HepG2 (cell line): Measurements from ENCODE around the gene RARA. TPM values are rescaled to one million over a fixed set of nuclear protein-coding genes. Genes with fewer than 3 reads are reported as not detected.

Experiments used
- ATRX ChIP-seq: sonication (generic); formaldehyde crosslinking; IDR thresholded peaks from 2 replicates; pipeline ENCODE4 v1.4.0; 2020; ENCODE audit warnings: missing genetic modification reagents, borderline replicate concordance
- EEA1 ChIP-seq: sonication (generic); formaldehyde crosslinking; IDR thresholded peaks from 2 replicates; pipeline ENCODE4 v1.5.1; 2020; ENCODE audit warnings: mild to moderate bottlenecking, missing genetic modification reagents, borderline replicate concordance
- GFI1 ChIP-seq: sonication (generic); formaldehyde crosslinking; IDR thresholded peaks from 2 replicates; pipeline ENCODE4 v1.5.0; 2020; ENCODE audit warnings: missing genetic modification reagents, mild to moderate bottlenecking, borderline replicate concordance
- KAT2B ChIP-seq: fragments of 150-350 bp; IDR thresholded peaks from 2 replicates; pipeline ENCODE4 v1.6.1; 2014; ENCODE audit warnings: low read depth, low read length, borderline replicate concordance
- KLF15 ChIP-seq: sonication (generic); formaldehyde crosslinking; IDR thresholded peaks from 2 replicates; pipeline ENCODE4 v1.8.1; 2023; ENCODE audit warnings: borderline replicate concordance, mild to moderate bottlenecking, inconsistent platforms, missing genetic modification reagents, mixed read lengths
- MAFK ChIP-seq, 2 experiments: IDR thresholded peaks in 1 of 2; conservative IDR thresholded peaks in 1 of 2; 2 replicates each; pipeline ENCODE4 v1.6.1; 2011; ENCODE audit warnings: improper control_type of control experiment in 2 of 2, low read length in 2 of 2
- NBN ChIP-seq: fragments of 450-650 bp; conservative IDR thresholded peaks from 2 replicates; pipeline ENCODE4 v1.6.1; 2017
- NFE2L1 ChIP-seq: sonication (generic); formaldehyde crosslinking; IDR thresholded peaks from 2 replicates; pipeline ENCODE4 v1.4.0; 2020; ENCODE audit warnings: missing genetic modification reagents, mild to moderate bottlenecking, borderline replicate concordance
- WIZ ChIP-seq: sonication (generic); formaldehyde crosslinking; IDR thresholded peaks from 2 replicates; pipeline ENCODE4 v1.5.1; 2020; ENCODE audit warnings: mild to moderate bottlenecking, missing genetic modification reagents
- ZNF17 ChIP-seq: sonication (generic); formaldehyde crosslinking; IDR thresholded peaks from 2 replicates; pipeline ENCODE4 v1.5.0; 2020; ENCODE audit warnings: mild to moderate bottlenecking, missing genetic modification reagents
- ZNF33B ChIP-seq: sonication (generic); formaldehyde crosslinking; IDR thresholded peaks from 2 replicates; pipeline ENCODE4 v1.5.1; 2020; ENCODE audit warnings: mild to moderate bottlenecking, missing genetic modification reagents
- ZNF432 ChIP-seq: sonication (generic); formaldehyde crosslinking; IDR thresholded peaks from 2 replicates; pipeline ENCODE4 v1.5.0; 2020; ENCODE audit warnings: missing genetic modification reagents, mild to moderate bottlenecking, borderline replicate concordance
- ZSCAN9 ChIP-seq: IDR thresholded peaks from 2 replicates; pipeline ENCODE4 v1.6.1; 2016; ENCODE audit warnings: borderline replicate concordance
- polyA plus RNA-seq, 8 experiments: library from polyadenylated mRNA; depleted of rRNA in 3 of 8; stranded (reverse) in 7 of 8; unstranded in 1 of 8; fragments of >200 nt; fragmentation: Illumina TruSeq in 4 of 8; extraction: Trizol in 4 of 8; gene quantifications; 2 replicates each; pipeline versions ENCODE4 v1.2.1 to v1.2.3, GENCODE V29; 2011 to 2016; ENCODE audit warnings: low read depth in 4 of 8, missing spikeins in 1 of 8, mixed read lengths in 1 of 8; ENCODE audit not compliant: insufficient read depth in 1 of 8
- total RNA-seq, 5 experiments: library from RNA; depleted of rRNA; stranded (reverse); fragments of >200 nt; fragmentation: Illumina TruSeq; extraction: Trizol; gene quantifications; 2 replicates each; pipeline ENCODE4 v1.2.3, GENCODE V29; 2016; ENCODE audit warnings: low read depth in 1 of 5
- TF ChIP-seq, protein P1 (sequence below): sonication (generic); formaldehyde crosslinking; IDR thresholded peaks from 2 replicates; pipeline ENCODE4 v1.9.0; 2021; ENCODE audit warnings: missing genetic modification reagents, mild to moderate bottlenecking, borderline replicate concordance
- TF ChIP-seq, protein P2 (sequence below): fragments of 450-650 bp; IDR thresholded peaks from 2 replicates; pipeline ENCODE4 v1.6.1; 2016
- TF ChIP-seq, protein P3 (sequence below): sonication (generic); formaldehyde crosslinking; IDR thresholded peaks from 2 replicates; pipeline ENCODE4 v1.4.0; 2020; ENCODE audit warnings: missing genetic modification reagents, mild to moderate bottlenecking, borderline replicate concordance
- TF ChIP-seq, protein P4 (sequence below): sonication (generic); formaldehyde crosslinking; conservative IDR thresholded peaks from 2 replicates; pipeline ENCODE4 v1.4.0; 2020; ENCODE audit warnings: missing genetic modification reagents

The RARA gene
- total and polyA plus RNA-seq, 2 of the 13 experiments (the other 11 are each of a cell fraction or from before 2014, with no cell fraction given), result 6.4 to 8.6 TPM

DNA sequence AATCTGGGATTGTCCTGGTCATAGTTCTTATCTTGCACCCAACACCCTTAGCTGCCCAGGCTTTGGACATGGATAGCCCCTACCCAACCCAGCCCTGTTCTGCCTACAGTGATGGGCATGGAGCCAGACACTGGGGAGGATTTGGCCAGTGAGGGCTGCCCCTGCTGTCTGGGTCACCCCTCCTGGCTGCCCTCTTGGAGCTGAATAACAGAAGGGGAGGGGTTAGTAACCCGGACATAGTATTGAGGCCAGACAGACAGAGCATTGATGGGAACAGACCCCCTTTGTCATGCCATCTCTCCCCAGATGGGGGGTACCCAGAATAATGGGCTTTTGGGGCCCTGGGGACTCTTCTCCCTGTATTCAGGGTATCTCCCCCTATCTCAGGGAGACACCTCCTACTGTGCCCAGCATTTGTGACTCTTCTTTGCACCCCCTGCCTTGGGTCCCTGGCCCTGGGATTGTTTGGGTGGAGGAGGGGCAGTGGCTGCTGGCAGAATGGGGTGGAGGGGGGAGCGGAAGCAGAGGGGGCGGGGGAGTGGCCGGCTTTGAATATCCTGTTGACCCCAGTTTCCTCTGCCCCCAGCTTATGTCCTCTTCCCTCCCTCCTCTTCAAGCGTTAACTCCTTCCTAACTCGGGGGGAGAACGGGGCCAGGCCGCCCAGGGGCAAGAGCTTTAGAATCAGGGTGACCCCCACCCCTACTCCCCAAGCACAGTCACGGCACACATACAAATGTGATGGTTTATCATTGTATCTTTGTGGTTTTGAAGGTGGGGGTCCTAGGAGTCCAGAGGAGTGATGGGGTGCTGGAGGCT, 38.5 kb downstream of the RARA start (continued):
- TF ChIP-seq, protein P1, sequence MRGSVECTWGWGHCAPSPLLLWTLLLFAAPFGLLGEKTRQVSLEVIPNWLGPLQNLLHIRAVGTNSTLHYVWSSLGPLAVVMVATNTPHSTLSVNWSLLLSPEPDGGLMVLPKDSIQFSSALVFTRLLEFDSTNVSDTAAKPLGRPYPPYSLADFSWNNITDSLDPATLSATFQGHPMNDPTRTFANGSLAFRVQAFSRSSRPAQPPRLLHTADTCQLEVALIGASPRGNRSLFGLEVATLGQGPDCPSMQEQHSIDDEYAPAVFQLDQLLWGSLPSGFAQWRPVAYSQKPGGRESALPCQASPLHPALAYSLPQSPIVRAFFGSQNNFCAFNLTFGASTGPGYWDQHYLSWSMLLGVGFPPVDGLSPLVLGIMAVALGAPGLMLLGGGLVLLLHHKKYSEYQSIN (CRISPR knock-in tag), result no peak
- TF ChIP-seq NBN (no peak), KLF15 (CRISPR knock-in tag) (no peak), WIZ (CRISPR knock-in tag) (no peak), ZNF17 (CRISPR knock-in tag) (no peak), MAFK (conservative IDR thresholded peaks at IDR 0.05 in 1 of 2, IDR thresholded peaks at IDR 0.05 in 1 of 2; ENCODE audit: low read length in 2 of 2) (no peak), ZNF432 (CRISPR knock-in tag) (no peak), GFI1 (CRISPR knock-in tag) (no peak), ZNF33B (CRISPR knock-in tag) (no peak), NFE2L1 (CRISPR knock-in tag) (no peak), KAT2B (no peak), ATRX (CRISPR knock-in tag) (no peak), ZSCAN9 (CRISPR knock-in tag) (no peak), EEA1 (CRISPR knock-in tag) (no peak)
- TF ChIP-seq, protein P2, sequence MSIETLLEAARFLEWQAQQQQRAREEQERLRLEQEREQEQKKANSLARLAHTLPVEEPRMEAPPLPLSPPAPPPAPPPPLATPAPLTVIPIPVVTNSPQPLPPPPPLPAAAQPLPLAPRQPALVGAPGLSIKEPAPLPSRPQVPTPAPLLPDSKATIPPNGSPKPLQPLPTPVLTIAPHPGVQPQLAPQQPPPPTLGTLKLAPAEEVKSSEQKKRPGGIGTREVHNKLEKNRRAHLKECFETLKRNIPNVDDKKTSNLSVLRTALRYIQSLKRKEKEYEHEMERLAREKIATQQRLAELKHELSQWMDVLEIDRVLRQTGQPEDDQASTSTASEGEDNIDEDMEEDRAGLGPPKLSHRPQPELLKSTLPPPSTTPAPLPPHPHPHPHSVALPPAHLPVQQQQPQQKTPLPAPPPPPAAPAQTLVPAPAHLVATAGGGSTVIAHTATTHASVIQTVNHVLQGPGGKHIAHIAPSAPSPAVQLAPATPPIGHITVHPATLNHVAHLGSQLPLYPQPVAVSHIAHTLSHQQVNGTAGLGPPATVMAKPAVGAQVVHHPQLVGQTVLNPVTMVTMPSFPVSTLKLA, result no peak
- TF ChIP-seq, protein P3, sequence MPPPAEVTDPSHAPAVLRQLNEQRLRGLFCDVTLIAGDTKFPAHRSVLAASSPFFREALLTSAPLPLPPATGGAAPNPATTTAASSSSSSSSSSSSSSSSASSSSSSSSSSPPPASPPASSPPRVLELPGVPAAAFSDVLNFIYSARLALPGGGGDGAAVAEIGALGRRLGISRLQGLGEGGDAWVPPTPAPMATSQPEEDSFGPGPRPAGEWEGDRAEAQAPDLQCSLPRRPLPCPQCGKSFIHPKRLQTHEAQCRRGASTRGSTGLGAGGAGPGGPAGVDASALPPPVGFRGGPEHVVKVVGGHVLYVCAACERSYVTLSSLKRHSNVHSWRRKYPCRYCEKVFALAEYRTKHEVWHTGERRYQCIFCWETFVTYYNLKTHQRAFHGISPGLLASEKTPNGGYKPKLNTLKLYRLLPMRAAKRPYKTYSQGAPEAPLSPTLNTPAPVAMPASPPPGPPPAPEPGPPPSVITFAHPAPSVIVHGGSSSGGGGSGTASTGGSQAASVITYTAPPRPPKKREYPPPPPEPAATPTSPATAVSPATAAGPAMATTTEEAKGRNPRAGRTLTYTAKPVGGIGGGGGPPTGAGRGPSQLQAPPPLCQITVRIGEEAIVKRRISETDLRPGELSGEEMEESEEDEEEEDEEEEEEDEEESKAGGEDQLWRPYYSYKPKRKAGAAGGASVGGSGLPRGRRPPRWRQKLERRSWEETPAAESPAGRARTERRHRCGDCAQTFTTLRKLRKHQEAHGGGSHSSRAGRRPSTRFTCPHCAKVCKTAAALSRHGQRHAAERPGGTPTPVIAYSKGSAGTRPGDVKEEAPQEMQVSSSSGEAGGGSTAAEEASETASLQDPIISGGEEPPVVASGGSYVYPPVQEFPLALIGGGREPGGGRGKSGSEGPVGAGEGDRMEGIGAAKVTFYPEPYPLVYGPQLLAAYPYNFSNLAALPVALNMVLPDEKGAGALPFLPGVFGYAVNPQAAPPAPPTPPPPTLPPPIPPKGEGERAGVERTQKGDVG (CRISPR knock-in tag), result no peak
- TF ChIP-seq, protein P4, sequence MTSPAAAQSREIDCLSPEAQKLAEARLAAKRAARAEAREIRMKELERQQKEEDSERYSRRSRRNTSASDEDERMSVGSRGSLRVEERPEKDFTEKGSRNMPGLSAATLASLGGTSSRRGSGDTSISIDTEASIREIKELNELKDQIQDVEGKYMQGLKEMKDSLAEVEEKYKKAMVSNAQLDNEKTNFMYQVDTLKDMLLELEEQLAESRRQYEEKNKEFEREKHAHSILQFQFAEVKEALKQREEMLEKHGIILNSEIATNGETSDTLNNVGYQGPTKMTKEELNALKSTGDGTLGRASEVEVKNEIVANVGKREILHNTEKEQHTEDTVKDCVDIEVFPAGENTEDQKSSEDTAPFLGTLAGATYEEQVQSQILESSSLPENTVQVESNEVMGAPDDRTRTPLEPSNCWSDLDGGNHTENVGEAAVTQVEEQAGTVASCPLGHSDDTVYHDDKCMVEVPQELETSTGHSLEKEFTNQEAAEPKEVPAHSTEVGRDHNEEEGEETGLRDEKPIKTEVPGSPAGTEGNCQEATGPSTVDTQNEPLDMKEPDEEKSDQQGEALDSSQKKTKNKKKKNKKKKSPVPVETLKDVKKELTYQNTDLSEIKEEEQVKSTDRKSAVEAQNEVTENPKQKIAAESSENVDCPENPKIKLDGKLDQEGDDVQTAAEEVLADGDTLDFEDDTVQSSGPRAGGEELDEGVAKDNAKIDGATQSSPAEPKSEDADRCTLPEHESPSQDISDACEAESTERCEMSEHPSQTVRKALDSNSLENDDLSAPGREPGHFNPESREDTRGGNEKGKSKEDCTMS (CRISPR knock-in tag), result no peak
